ENCODE results near the gene AMDHD2.
"Not testable (repeated sequence)": the region's sequence is repeated elsewhere in the genome, so short reads cannot be mapped to it uniquely, and the experiment has no call there.

The AMDHD2 gene

DNA sequence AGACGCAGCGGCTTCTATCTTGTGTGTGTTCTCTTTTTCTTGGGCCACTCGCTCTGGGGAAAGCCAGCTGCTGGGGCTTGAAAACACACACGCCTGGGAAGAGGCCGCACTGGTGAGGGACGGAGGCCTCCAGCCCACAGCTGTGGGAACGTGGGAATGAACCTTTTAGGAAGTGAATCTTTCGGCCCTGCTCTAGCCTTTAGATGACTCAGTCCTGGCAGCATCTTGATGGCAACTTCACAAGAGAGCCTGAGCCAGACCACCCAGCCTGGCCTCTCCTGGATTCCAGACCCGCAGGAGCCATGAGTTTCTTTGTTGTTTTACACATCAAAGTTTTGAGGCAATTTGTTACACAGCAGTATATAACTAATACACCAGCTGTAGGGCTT is 15.4 kb downstream of the AMDHD2 start:
- no peak for DNase-seq

- peak; percentile 68 for DNase-seq
Observed at GRCh38 chr16:2537451-2538379, 17.5 kb downstream of the AMDHD2 start, which contains the start of gene PDPK1. Gene PDPK1 (plus strand): TSS chr16:2538021. CDS start chr16:2538113, 92 bp downstream.

DNA sequence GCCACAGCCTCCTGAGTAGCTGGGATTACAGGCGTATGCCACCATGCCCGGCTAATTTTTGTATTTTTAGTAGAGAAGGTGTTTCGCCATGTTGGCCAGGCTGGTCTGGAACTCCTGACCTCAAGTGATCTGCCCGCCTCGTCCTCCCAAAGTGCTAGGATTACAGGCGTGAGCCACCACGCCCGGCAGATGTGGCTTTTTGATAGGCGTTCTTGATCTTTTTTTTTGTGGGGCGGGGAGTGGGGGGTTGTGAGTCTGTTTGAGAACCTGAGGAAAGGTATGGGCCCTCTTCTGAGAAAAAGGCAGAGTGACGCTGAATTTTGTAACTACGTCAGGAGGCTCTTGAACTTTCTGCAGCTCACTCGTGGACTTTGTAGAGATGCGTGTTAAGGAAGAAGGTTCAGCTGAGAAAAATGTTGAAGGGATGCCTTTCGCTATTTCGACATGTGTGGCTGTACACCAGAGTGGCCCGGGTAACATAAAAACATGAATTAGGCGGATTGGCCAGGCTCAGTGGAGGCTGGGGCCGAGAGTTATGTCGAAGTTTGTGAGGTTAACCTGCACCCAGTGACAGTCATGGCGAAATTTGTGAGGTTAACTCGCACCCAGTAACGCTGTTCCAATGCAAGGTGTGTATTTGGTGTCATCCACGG is 19.1 kb downstream of the AMDHD2 start:
- DNase-seq, result not testable (repeated sequence)

DNA sequence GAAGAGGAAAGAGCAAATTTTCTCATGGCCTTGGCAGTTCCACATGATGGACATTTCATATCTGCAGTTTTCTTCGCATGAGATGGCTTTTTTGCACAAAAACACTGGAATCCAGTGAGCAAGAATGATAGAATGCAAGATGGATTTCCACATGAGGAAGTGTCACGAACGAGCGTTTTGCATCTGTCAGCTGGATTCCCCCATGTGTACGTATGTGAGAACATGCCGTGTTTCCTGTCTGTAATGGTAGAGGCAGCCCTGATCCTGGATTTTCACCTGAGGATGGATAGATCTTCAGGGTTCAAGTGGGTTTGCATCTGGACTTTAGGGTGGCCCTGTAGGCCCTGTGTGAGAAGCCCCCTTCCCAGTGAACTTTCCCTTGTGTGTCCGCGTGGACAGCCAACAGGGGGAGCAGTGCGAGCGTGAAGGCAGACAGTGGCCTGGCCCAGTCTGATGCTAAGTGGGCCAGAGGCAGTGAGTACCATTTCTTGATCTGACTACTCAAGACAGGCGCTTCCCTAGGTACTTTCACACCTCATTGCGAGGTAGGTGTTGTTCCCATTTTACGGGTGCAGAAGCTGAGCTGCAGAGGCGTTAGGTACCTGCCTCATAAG is 19.8 kb downstream of the AMDHD2 start:
- not testable (repeated sequence) for DNase-seq

DNA sequence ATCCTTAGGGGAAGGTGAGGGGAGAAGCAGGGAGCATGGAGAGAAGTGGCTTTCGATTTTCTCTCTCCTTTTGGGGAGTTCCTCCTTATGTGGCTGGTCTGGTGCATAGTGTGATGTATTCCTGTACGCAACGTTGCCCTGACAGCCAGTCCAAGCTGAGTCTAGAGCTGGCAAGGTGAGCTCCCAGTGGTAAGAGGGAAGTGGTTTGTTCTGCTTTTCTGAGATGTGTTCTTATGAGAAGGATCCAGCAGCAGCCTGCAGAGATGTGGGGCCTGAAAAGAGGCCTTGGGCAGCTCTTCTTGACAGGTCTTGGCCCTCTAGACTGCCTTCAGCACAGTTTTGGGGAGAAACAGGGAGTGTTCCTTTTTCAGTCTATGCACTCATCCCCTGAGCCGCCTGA is 20.7 kb downstream of the AMDHD2 start:
- DNase-seq, result not testable (repeated sequence)

- DNase-seq, result not testable (repeated sequence)
Observed at GRCh38 chr16:2541409-2541808, 21.2 kb downstream of the AMDHD2 start.

DNA sequence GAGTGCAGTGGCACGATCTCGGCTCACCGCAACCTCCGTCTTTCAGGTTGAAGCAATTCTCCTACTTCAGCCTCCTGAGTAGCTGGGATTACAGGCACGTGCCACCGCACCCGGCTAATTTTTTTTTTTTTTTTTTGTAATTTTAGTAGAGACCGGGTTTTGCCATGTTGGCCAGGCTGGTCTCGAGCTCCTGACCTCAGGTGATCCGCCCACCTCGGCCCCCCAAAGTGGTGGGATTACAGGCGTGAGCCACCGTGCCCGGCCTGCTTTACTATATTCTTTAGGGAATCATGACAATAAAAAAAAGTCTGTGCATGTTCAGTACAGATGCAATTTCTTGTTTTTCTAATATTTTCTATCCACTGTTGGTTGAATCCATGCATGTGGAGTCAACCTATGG is 23.6 kb downstream of the AMDHD2 start:
- DNase-seq, result not testable (repeated sequence)

DNA sequence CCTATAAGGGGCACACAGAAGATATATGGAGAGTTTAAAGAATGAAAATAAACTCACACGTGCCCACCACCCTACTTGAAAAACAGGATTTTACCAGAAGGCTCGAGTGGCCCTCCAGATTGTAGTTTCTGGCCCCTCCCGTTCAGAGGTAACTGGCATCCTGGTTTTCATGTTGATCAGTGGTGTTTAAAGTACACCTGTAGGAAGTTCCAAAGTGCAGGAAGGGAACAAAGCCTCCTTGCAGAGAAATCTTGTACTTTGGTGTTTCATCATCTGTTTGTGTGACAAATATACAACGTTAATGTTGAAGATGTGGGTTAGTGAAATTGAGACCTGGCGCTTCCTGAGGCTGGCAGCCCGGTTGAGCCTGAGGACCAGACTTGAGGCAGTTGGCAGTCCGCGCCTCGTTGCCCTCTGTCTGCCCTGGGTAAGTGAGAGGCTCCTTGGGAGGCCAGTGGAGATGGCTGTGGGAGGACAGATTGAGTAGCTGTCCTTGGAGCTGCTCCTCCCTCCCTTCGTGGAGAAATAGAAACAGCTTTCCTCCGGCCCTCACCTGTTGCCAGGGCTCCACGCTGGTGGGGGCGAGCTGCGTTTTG is 30.2 kb downstream of the AMDHD2 start:
- not testable (repeated sequence) for DNase-seq

DNA sequence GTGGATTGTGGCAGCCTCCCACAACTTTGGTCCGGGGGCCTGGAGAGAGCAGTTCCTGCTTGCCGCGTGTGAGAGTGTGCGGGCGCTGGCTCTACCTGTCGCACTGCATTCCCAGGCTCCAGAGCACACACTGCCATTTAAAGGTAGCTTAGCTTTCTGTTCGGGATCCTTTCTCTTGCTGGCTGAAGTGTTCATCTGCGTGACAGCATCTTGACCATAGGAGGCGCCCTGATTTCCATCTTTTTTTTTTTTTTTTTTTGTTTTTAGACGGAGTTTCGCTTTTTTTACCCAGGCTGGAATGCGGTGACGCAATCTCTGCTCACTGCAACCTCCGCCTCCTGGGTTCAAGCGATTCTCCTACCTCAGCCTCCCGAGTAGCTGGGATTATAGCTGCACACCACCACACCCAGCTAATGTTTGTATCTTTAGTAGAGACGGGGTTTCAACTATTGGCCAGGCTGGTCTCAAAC is 31.3 kb downstream of the AMDHD2 start:
- not testable (repeated sequence) for DNase-seq

GRCh38 chr16:2554709-2555425 is 34.7 kb downstream of the AMDHD2 start:
- DNase-seq, result not testable (repeated sequence)

- DNase-seq, result not testable (repeated sequence)
Observed at GRCh38 chr16:2557150-2557549, 37.0 kb downstream of the AMDHD2 start.

- not testable (repeated sequence) for DNase-seq
Observed at GRCh38 chr16:2560131-2560797, 40.1 kb downstream of the AMDHD2 start.

DNA sequence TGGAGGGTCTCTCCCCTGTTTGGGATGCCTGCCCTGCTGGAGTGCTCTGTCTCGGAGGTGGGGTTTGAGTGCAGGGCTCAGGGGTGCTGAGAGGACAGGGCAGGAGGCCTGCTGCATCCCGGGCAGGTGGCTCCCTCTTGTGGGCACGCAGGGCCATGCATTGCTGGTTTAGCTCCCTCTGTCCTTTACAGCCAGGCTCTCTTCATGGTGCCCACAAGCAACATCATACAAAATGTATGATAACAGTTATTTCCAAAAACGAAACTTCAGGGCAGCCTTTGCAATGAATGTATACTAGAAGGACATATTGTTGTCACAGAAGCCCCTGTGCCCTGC is 40.6 kb downstream of the AMDHD2 start:
- DNase-seq, result not testable (repeated sequence)

DNA sequence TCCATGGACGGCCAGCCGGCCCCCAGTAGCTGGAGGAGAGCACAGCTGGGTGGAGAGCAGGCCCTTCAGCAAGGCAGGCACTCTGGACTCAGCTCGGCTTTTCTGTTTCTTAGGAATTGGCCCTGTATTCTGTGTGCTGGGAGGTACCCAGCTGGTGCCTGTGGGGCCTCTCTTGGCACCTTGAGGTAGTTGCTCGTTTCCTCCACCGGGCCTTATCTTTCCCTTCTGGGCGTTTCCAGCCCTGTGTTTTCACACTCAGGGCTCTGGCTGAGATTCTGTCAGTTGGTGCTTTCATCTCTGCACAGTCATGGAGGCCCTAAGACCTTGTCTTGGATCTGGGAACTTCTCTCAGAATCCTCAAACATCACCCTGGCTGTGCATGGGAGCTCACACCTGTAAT is 47.3 kb downstream of the AMDHD2 start:
- not testable (repeated sequence) for DNase-seq

DNA sequence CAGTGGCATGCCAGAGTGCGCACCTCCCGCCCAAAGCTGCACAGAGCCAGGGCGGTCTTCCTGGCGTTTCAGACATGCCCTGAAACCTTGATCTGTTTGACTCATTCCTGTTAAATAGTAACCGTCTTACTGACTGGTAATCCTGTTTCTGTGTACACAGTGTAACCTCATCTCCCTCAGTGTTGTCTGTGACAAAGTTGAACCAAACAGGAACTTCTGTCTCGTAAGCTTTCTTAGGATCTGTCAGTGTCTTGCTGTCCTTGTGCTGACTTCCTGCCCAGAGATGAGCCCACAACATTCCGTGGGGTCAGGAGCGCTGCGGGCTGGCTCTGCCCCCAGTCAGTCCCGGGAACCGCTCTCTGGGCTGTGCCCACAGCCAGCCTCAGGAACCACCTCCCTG is 48.4 kb downstream of the AMDHD2 start:
- not testable (repeated sequence) for DNase-seq

GRCh38 chr16:2572704-2573103 is 52.5 kb downstream of the AMDHD2 start:
- not testable (repeated sequence) for DNase-seq

GRCh38 chr16:2575839-2576238 is 55.7 kb downstream of the AMDHD2 start:
- not testable (repeated sequence) for DNase-seq

DNA sequence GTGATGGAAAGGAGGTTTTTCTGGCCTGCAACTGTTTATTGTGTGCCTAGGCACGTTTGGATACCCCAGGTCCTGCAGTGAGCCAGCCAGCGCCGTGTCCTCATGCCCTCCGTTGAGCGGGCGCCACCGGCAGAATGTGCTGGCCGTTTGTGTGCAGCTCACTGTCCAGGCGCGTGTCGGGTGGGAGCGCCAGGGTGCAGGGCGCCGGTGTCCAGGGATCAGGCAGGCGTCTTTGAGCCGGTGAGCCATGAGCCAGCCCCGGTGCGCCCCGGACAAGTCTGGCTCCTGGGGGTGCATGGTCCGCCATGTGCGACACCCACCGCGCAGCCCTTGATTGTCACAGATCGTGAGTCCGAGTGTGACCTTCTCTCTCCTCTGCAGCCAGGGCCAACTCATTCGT is 56.9 kb downstream of the AMDHD2 start:
- DNase-seq, result not testable (repeated sequence)

DNA sequence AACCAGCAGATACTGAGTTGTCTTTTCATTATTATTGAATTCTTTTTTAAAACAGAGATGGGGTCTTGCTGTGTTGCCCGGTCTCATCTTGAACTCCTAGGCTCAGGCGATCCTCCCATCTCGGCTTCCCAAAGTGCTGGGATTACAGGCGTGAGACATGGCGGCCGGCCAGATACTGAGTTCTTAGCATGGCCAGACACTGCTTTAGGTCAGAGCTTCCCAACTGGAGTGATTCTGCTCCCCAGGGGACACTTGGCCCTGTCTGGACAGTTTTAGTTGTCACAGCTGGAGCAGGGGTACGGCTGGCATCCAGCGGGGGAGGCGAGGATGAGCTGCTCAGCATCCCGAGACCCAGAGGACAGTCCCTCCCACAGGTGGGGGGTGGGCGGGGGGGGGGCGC is 58.7 kb downstream of the AMDHD2 start:
- DNase-seq, result not testable (repeated sequence)

DNA sequence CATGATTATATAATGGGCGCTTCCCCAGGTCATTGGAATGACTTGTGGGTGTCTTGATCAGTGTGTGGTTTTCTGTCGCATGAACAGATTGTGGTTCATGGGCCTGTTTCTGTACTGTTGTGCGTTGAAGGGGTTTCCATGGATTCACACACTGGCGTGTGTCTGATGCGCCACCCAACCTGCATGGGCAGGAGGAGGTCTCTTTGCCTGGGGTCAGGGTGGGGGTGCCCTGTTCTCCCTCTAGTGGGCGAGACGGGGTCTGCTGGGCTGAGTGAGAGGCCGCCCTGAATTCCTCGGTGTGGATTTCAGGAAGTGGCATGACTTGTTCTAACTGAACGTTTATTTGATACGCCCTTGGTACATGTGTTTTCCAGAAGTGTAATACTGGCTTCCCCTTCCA is 60.0 kb downstream of the AMDHD2 start:
- not testable (repeated sequence) for DNase-seq

DNA sequence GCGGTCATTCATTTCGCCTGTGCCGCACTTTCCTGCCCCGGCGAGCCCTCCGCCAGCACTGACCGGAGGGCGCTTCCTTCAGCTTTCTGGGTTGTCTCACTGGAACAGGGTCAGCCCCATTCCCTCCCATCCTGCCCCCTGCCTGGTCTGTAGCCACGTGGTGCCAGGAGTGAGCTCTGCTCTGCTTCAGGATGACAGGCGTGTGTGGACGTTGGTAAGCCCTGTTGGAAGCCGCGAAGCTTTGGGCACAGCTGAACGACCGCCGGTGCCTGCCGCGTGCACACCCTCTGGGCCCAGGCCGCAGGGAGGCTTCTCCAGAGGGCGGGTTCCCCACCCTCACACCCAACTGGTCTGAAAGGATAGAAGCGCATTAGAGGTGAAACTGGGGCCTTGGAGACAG is 60.6 kb downstream of the AMDHD2 start:
- DNase-seq, result not testable (repeated sequence)
